Activated CD4-positive, alpha-beta T cell treated with anti-CD3 and anti-CD28 coated beads, Interleukin-10, Interleukin-2, amounts not matched to agents 100 ng/mL and 50 ng/mL, durations not matched to agents 16 hours and 8 hours (primary cell): ENCODE data around the gene OPCML.

Source experiments
- DNase-seq: peaks from one replicate; pipeline ENCODE4 v3.0.0-alpha.2; 2020

The OPCML gene

GRCh38 chr11:132691848-132692550, 840.3 kb downstream of the OPCML start:
- no peak for DNase-seq

- DNase-seq, result no peak
Observed at GRCh38 chr11:132686886-132687285, 845.4 kb downstream of the OPCML start.

DNA sequence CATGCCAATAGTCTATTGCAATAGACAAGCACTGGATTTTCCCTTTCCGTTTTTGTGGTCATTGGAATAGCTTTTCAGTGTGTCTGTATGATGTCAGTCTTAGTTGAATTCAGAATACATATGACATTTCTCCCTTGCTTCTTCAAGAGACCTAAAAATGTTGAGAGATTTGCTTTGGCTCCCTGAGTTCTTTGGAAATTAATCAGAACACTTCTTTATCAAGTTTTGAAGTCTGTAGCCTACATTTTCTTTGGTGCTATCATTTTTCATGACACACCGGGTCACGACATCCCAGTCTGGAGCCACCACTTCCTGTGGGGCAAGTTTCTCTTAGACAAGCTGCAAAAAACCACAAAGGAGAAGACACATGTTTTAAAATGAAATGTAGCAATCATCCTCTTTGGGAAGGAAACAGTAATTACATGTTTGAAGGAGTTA, 847.1 kb downstream of the OPCML start:
- DNase-seq, result no peak

DNA sequence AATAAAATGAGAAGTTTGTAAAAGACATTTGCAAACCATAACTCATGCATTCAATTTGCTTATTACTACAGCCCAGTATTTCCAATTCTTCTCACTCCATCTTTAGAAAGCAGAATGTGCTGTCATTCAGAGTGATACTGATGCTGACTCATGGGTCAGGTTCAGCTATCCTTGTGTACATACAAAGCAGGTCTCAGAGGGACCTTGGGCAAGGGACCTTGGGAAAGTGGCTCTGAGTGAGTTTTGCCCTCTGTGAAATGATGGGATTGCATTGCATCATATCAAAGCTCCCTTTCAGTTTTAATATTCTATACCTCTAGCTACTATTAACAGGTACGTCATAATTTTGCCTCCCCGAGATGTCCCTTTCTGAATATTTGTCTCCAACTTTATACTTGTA, 848.7 kb downstream of the OPCML start:
- no peak for DNase-seq

DNA sequence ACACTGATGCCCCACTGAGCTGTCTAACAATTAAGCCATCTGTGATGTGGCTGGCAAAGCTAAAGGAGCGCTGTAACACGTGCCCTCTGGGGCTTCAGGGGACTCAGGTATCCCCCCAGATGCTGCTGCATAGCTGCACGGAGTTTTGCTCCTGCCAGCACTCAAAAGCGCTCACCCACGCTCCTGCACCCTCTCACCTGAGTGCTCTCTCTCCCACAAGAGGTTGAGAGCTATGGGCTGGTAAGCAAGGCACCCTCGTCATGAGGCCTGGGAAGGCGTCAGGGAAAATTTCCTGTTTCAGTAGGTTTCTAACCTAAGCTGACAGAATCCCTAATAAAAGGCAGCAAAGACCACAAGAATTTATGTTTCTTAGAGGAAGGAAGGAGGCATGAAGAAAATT, 850.3 kb downstream of the OPCML start:
- no peak for DNase-seq

GRCh38 chr11:132680584-132680983, 851.7 kb downstream of the OPCML start:
- no peak for DNase-seq

GRCh38 chr11:132674151-132674550, 858.1 kb downstream of the OPCML start:
- DNase-seq, result no peak

DNA sequence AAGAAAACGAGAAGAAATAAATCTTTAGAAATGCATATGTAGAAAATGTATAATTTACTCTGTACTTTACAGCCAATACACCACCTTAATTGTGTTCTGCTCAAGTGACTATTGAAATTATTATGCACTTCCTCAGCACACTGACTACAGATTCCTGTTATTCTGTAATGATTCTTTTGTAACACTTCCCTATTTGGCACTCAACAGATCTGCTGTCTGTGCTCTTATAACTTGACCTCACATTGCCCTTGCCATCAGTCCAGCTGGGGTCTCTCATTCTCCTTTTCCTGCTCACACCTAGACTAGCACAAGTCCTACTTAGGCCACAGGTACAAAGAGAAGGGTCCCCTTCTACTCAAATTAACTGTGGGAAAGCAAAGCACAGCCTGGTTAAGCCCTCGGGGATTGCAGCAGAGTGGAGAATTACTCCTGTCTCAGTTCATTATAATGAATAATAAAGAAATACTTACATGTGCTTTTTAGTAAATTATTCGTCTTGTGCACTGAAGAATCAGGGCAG, 860.4 kb downstream of the OPCML start:
- no peak for DNase-seq

- DNase-seq, result no peak
Observed at GRCh38 chr11:132670921-132671675, 861.2 kb downstream of the OPCML start.

DNA sequence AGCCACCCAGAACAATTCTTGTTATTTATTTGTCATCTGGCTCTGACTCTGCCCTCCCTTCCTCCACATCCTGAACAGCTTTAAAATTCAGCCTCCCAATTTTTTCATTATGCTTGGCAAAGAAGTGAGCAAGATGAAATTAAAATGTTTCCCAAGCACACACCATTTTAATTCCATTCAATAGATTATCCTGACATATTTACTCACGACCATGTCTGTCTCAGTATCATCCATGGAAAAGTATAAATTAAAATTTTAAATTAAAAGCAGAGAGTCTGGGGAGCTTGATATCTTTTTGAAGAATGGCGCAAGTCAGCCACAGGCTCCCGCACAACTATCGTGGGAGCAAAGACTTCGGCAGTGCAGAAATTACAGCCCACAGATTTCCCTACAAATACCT, 862.4 kb downstream of the OPCML start:
- no peak for DNase-seq

DNA sequence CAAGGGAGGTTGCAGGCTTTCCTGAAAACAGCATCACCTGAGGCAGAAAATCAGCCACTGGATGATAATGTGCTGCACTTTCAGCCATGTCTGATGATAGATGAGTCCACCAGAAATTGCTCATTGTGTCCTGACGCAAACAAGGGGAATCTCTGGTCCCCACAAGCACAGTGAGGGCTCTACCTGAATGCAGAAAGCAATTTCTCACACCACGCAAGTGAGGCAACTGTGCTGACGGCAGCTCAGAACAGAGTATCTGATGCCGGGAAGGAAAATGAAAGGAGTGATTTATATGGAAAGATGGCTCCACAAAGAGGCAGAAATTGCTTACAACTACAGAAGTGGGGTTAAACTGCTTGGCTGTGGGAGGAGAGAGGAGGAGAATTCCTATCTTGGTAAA, 867.1 kb downstream of the OPCML start:
- no peak for DNase-seq

DNA sequence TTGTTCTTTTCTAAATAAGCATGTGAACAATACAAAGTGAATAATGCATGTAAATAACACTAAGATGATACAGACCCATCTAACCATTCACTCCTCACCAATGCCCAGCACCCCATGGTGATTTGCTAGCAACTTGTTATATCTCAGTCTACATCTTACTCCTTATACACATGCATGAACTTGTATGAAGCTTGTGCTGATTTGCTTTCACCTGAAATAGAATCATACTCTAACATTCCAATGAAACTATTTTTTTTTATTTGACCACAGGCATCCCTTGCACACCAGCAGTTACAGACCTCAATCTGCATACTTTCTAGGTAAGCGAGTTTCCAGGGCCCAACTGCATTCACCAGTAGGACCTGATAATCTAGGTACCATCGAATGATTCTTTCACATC, 873.6 kb downstream of the OPCML start:
- no peak for DNase-seq

DNA sequence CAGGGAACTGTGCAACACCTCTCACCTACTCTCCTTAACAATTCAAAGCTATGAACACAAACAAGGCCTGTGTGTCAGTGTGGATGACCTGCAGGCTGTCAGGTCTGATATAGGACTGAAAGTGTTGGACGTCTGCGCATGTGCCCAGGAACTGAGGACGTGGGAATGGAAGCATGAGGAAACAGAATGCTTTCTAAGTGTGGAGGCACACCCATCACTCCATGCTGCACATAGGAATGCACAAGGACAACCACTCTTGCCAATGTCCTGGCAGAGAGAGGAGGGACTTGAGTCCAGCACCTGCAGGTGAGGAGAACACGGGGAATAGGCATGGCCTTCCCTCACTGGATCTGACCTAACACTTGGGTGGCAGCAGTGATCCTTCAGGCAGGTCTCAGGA, 874.3 kb downstream of the OPCML start:
- DNase-seq, result no peak

GRCh38 chr11:132655187-132655855, 877.0 kb downstream of the OPCML start:
- DNase-seq, result no peak

GRCh38 chr11:132653237-132653636, 879.1 kb downstream of the OPCML start:
- DNase-seq, result no peak

DNA sequence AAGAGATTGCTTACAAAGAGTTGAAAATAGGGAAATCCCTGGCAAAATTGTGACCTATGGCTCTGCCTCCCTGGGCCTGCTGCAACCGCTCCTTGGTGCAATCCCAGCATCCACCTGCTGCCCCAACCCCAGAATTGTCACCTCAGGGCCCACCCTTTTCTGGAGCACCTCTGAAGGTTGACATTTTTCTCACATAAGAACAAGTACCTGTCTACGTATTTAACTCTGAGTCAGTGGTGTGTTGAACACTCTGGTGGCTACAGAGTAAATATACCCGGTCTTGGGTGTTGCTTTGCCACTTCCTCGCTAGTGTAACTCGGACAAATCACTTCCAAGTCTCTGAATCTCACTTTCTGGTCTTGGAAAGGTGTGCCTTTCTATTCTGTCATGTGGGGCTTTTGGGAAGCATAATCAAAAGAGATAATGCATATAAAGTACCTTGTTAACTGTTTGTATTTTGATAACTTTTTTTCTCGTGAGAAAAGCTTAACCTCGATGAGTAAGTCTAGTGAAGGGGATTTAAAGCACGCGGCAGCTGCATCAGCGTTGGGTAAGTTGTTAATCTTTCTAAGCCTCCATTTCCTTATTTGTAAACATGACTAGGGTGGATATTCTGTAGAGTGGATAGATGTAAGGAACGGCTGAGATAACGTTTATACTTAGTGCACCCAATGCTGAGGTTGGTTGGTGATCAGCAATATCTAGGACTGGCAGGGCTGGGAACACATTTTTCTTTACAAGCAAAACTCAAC, 881.2 kb downstream of the OPCML start:
- no peak for DNase-seq

- no peak for DNase-seq
Observed at GRCh38 chr11:132649277-132649676, 883.0 kb downstream of the OPCML start.

GRCh38 chr11:132648851-132649250, 883.5 kb downstream of the OPCML start:
- DNase-seq, result no peak

- no peak for DNase-seq
Observed at GRCh38 chr11:132646890-132647289, 885.4 kb downstream of the OPCML start.

GRCh38 chr11:132644520-132645239, 887.6 kb downstream of the OPCML start:
- no peak for DNase-seq

GRCh38 chr11:132643239-132643638, 889.1 kb downstream of the OPCML start:
- DNase-seq, result no peak

- DNase-seq, result no peak
Observed at GRCh38 chr11:132640952-132641351, 891.3 kb downstream of the OPCML start.
